A673 (cell line): Measurements from ENCODE around the gene ATP5F1E. TPM values are rescaled to one million over a fixed set of nuclear protein-coding genes. Genes with fewer than 3 reads are reported as not detected.

Source experiments
- BruUV-seq: library from RNA; stranded (reverse); fragments of 400-500 nt; replicated peaks from 2 replicates; lab custom pipeline; 2021; lab: Mats Ljungman, UMichigan
- CTCF ChIA-PET: fragments of 300-600 bp; sonication (Branson Sonifier 250); formaldehyde crosslinking; loops from one replicate; lab custom pipeline; 2022; ENCODE audit warnings: antibody characterized with exemption; lab: Charles Lee
- POLR2A ChIA-PET: fragments of 300-600 bp; sonication (Branson Sonifier 250); formaldehyde crosslinking; loops from one replicate; lab custom pipeline; 2022; ENCODE audit warnings: antibody characterized with exemption; ENCODE audit not compliant: low non-redundant PET; lab: Charles Lee
- DNase-seq: peaks from one replicate; pipeline ENCODE4 v3.0.0-alpha.2; 2015; ENCODE audit warnings: low spot score
- H3K27ac ChIP-seq: fragments of 200-600 bp; sonication (generic); 2 replicates; pipeline ENCODE4 v1.5.1; 2016; ENCODE audit warnings: mixed run types, low read depth, mild to moderate bottlenecking, mixed read lengths, antibody characterized with exemption, low read length; ENCODE audit not compliant: poor library complexity, severe bottlenecking
- H3K27me3 ChIP-seq: fragments of 200-600 bp; sonication (generic); replicated peaks from 2 replicates; pipeline ENCODE4 v1.6.1; 2017; ENCODE audit warnings: mixed run types, low read depth, mild to moderate bottlenecking, mixed read lengths, antibody characterized with exemption, low read length; ENCODE audit not compliant: insufficient read depth, poor library complexity
- H3K36me3 ChIP-seq: fragments of 200-600 bp; sonication (generic); 2 replicates; pipeline ENCODE4 v1.6.1; 2016; ENCODE audit warnings: mixed run types, mild to moderate bottlenecking, mixed read lengths, antibody characterized with exemption, low read length; ENCODE audit not compliant: insufficient read depth, poor library complexity, severe bottlenecking
- H3K4me1 ChIP-seq: fragments of 200-600 bp; sonication (generic); 2 replicates; pipeline ENCODE4 v1.6.1; 2017; ENCODE audit warnings: mixed run types, mild to moderate bottlenecking, mixed read lengths, antibody characterized with exemption, low read length; ENCODE audit not compliant: insufficient read depth, poor library complexity, severe bottlenecking
- H3K4me3 ChIP-seq: fragments of 200-600 bp; sonication (generic); 2 replicates; pipeline ENCODE4 v1.5.1; 2016; ENCODE audit warnings: low read depth, mixed run types, mild to moderate bottlenecking, mixed read lengths, low read length; ENCODE audit not compliant: poor library complexity, severe bottlenecking
- H3K9me3 ChIP-seq: fragments of 200-600 bp; sonication (generic); 2 replicates; pipeline ENCODE4 v1.6.1; 2016; ENCODE audit warnings: mixed run types, low read depth, mild to moderate bottlenecking, mixed read lengths, antibody characterized with exemption, low read length; ENCODE audit not compliant: poor library complexity, severe bottlenecking
- EZH2 ChIP-seq: fragments of 200-600 bp; sonication (generic); IDR thresholded peaks from 2 replicates; pipeline ENCODE4 v1.6.1; 2017; ENCODE audit warnings: borderline replicate concordance, low read depth, mild to moderate bottlenecking, mixed read lengths, antibody characterized with exemption, low read length; ENCODE audit not compliant: poor library complexity, severe bottlenecking
- intact Hi-C: fragments of 100-400 bp; cut with micrococcal nuclease; formaldehyde crosslinking; loops from one replicate; pipeline ENCODE4 v1.10.0; 2022; ENCODE audit not compliant: unreplicated experiment
- total RNA-seq: library from RNA; stranded (reverse); gene quantifications from 2 replicates; pipeline ENCODE4 v1.2.3, GENCODE V29; 2021
- TF ChIP-seq, protein P1 (sequence below): fragments of 300-800, 200-600 bp; sonication (generic); conservative IDR thresholded peaks from 2 replicates; pipeline ENCODE4 v1.5.1; 2017; ENCODE audit warnings: low read depth, mild to moderate bottlenecking, antibody characterized with exemption, low read length, moderate library complexity, mixed read lengths

The ATP5F1E gene
- total RNA-seq, 1 experiment from 2014 or later = 76.8 TPM

DNA sequence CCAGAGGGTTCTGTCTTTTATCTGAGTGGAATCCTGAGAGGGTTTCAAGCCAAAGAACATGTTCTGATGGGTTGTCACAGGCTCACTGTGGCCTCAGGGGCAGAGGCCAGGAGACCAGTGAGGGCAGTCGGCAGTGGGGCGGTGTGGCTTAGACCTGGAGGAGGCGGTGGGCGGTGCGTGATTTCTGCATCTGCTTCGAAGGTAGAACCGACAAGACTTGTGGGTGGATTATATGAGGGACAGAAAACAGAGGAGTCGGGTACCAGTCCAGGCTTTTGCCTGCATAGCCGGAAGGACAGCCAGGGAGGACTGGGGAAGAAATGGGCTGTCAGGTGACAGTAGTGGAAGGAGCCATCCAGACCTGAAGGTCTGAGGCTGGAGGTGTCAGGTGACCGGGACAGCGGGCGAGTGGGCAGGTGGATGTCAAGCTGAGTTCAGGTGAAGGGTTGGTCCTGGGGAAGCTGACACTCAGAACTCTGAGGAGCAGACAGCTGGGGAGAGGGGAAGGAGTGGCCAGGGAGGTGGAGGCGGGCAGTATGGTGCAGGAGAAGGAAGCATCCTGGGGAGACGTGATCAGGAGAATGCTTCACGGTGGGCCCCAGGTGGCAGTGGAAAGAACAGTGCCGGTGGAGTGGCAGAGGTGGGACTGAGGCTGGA is 28.2 kb downstream of the ATP5F1E start:
- no peaks in the 10 kb centered on the region for H3K36me3 ChIP-seq
- H3K9me3 ChIP-seq = no peaks in the 10 kb centered on the region
- ChIA-PET POLR2A (no interaction called here), CTCF (no interaction called here)
- intact Hi-C loops = no loop called here
- BruUV-seq = no TSS peak
- no peaks in the 10 kb centered on the region for H3K27me3 ChIP-seq
- no peak for TF ChIP-seq EZH2
- TF ChIP-seq, protein P1, sequence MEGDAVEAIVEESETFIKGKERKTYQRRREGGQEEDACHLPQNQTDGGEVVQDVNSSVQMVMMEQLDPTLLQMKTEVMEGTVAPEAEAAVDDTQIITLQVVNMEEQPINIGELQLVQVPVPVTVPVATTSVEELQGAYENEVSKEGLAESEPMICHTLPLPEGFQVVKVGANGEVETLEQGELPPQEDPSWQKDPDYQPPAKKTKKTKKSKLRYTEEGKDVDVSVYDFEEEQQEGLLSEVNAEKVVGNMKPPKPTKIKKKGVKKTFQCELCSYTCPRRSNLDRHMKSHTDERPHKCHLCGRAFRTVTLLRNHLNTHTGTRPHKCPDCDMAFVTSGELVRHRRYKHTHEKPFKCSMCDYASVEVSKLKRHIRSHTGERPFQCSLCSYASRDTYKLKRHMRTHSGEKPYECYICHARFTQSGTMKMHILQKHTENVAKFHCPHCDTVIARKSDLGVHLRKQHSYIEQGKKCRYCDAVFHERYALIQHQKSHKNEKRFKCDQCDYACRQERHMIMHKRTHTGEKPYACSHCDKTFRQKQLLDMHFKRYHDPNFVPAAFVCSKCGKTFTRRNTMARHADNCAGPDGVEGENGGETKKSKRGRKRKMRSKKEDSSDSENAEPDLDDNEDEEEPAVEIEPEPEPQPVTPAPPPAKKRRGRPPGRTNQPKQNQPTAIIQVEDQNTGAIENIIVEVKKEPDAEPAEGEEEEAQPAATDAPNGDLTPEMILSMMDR = no peak
- H3K4me1 ChIP-seq = peaks cover 8% of the 10 kb centered on the region
- no peak for DNase-seq
- no peak overlapping the region for H3K4me3 ChIP-seq
- no peak overlapping the region for H3K27ac ChIP-seq

DNA sequence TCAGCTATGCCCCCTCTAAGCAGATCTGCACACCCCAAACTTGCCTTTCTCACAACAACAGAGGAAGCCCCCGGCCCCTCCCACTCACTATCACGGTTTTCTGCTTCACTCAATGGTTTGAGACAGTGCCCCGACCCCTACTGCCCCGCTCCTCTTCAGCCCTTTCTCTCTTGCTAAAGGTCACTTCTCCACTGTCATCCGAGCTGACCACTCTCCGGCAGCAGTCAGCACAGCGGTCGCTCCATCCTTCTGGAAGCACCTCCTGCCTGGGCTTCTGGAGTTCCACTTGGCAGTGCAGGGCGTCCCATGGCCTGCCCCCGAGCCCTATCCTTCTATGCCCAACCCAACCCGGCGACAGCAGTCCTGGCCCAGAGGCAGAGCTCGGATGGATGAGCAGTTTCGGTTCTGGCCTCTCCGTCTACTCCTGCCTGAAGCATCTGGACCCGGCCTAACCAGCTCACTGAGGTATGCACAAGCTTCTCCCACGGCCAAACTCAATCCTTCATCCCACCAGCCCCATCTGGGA is 29.2 kb downstream of the ATP5F1E start:
- H3K27ac ChIP-seq = no peak overlapping the region
- H3K4me1 ChIP-seq = peaks cover 8% of the 10 kb centered on the region
- H3K4me3 ChIP-seq = no peak overlapping the region
- H3K9me3 ChIP-seq = no peaks in the 10 kb centered on the region
- DNase-seq = no peak
- ChIA-PET CTCF (no interaction called here), POLR2A (no interaction called here)
- intact Hi-C loops = no loop called here
- no peaks in the 10 kb centered on the region for H3K27me3 ChIP-seq
- H3K36me3 ChIP-seq = no peaks in the 10 kb centered on the region
- TF ChIP-seq, protein P1 = no peak
- no peak for TF ChIP-seq EZH2
- no TSS peak for BruUV-seq

DNA sequence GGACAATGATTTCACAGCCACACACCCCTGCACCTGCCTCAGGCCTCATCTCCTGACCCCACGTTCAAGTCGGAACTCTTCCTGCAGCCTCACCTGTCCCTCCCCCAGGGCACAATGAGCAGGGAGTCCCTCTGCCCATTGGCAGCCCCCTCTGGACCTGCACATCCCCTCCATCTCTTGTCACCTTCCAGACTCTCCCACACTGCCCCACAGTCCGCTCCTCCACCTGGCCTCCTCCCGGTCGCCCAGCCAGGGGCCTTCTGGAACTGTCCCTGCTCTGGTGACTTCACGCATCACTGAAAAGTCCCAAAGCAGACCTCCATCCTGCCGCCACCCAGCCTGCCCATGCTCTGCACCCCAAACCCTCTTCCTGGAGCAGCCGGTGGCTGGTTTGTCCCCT is 29.7 kb downstream of the ATP5F1E start:
- no peak for DNase-seq
- Histone ChIP-seq H3K4me3 (no peak overlapping the region), H3K4me1 (peaks cover 8% of the 10 kb centered on the region), H3K9me3 (no peaks in the 10 kb centered on the region), H3K36me3 (no peaks in the 10 kb centered on the region), H3K27me3 (no peaks in the 10 kb centered on the region), H3K27ac (no peak overlapping the region)
- TF ChIP-seq, protein P1 = no peak
- no peak for TF ChIP-seq EZH2
- ChIA-PET CTCF (no interaction called here), POLR2A (no interaction called here)
- BruUV-seq = no TSS peak
- intact Hi-C loops = no loop called here
